DND-41 (cell line): ENCODE results near the gene GDAP2.

Experiments
- ATAC-seq: fragments of 200-7000 bp; cut with Tn5 transposase; 3 replicates; pipeline ENCODE4 v1.9.1; 2021; ENCODE audit warnings: low read depth; ENCODE audit not compliant: insufficient read depth
- DNase-seq: peaks from one replicate; pipeline ENCODE4 v3.0.0-alpha.2; 2020
- H2AFZ ChIP-seq: 2 replicates; pipeline ENCODE4 v1.6.0; 2012; ENCODE audit warnings: low read depth, low read length
- H3K27ac ChIP-seq: 2 replicates; pipeline ENCODE4 v1.5.1; 2012; ENCODE audit warnings: low read length, inconsistent platforms
- H3K27me3 ChIP-seq: fragments of 200-600 bp; sonication (generic); 2 replicates; pipeline ENCODE4 v1.6.0; 2012; ENCODE audit warnings: low read length, mild to moderate bottlenecking, inconsistent platforms; ENCODE audit not compliant: insufficient read depth, poor library complexity
- H3K36me3 ChIP-seq: 2 replicates; pipeline ENCODE4 v1.5.1; 2012; ENCODE audit warnings: low read length, inconsistent platforms; ENCODE audit not compliant: insufficient read depth
- H3K4me1 ChIP-seq: 2 replicates; pipeline ENCODE4 v1.5.1; 2012; ENCODE audit warnings: mild to moderate bottlenecking, low read length; ENCODE audit not compliant: insufficient read depth
- H3K4me2 ChIP-seq: 2 replicates; pipeline ENCODE4 v1.6.0; 2012; ENCODE audit warnings: mild to moderate bottlenecking, moderate library complexity, low read length, inconsistent platforms; ENCODE audit not compliant: insufficient read depth
- H3K4me3 ChIP-seq, 2 experiments: fragments of 200-600 bp in 1 of 2; shearing (Covaris generic) in 1 of 2; 2 replicates each; pipeline ENCODE4 v1.5.1; 2012 to 2016; ENCODE audit warnings: inconsistent platforms in 2 of 2, low read length in 2 of 2, mild to moderate bottlenecking in 2 of 2, low read depth in 1 of 2, moderate library complexity in 1 of 2
- H3K79me2 ChIP-seq: 2 replicates; pipeline ENCODE4 v1.6.0; 2012; ENCODE audit warnings: low read length, inconsistent platforms; ENCODE audit not compliant: insufficient read depth
- H3K9ac ChIP-seq: 2 replicates; pipeline ENCODE4 v1.6.0; 2012; ENCODE audit warnings: low read depth, mild to moderate bottlenecking, inconsistent platforms, low read length, moderate library complexity
- H3K9me3 ChIP-seq: 2 replicates; pipeline ENCODE4 v1.5.1; 2012; ENCODE audit warnings: low read length, moderate library complexity, mild to moderate bottlenecking, inconsistent platforms; ENCODE audit not compliant: insufficient read depth, severe bottlenecking
- H4K20me1 ChIP-seq: 2 replicates; pipeline ENCODE4 v1.6.0; 2012; ENCODE audit warnings: low read length; ENCODE audit not compliant: insufficient read depth
- EZH2 ChIP-seq: IDR thresholded peaks from 3 replicates; pipeline ENCODE4 v1.6.1; 2012; ENCODE audit warnings: borderline replicate concordance, low read depth, mild to moderate bottlenecking, moderate library complexity, low read length, inconsistent platforms; ENCODE audit not compliant: severe bottlenecking
- TF ChIP-seq, protein P1 (sequence below): IDR thresholded peaks from 2 replicates; pipeline ENCODE4 v1.5.1; 2012; ENCODE audit warnings: borderline replicate concordance, low read length, moderate library complexity, mild to moderate bottlenecking; ENCODE audit not compliant: poor library complexity, severe bottlenecking; ENCODE audit errors: extremely low read depth

The GDAP2 gene

DNA sequence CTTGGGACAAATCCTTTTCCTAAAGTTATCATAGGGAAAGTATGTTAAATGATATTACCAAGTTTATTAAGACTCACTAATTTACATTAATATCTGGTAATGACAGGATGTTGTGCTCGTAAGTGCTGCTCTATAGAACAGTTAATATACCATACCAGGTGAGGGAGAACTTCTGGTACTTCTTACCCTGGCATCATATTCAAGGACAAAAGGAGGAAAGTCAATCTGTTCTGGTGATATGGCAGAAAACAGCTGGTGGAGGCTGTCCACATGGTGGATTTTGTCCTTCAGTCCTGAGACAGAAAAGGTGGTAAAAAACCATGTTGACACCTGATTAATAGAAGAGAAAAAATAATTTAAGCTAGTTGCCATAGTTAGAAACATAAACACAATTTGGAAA is 51.6 kb downstream of the GDAP2 start:
- Histone ChIP-seq H3K4me2 (no peak overlapping the region), H3K79me2 (no peaks in the 10 kb centered on the region), H3K4me1 (no peaks in the 10 kb centered on the region), H2AFZ (no peak overlapping the region), H3K4me3 (no peak overlapping the region), H3K9me3 (no peaks in the 10 kb centered on the region), H3K9ac (no peak overlapping the region), H3K27ac (no peak overlapping the region), H3K27me3 (no peaks in the 10 kb centered on the region), H3K36me3 (peaks cover 56% of the 10 kb centered on the region), H4K20me1 (no peaks in the 10 kb centered on the region)
- TF ChIP-seq, protein P1, sequence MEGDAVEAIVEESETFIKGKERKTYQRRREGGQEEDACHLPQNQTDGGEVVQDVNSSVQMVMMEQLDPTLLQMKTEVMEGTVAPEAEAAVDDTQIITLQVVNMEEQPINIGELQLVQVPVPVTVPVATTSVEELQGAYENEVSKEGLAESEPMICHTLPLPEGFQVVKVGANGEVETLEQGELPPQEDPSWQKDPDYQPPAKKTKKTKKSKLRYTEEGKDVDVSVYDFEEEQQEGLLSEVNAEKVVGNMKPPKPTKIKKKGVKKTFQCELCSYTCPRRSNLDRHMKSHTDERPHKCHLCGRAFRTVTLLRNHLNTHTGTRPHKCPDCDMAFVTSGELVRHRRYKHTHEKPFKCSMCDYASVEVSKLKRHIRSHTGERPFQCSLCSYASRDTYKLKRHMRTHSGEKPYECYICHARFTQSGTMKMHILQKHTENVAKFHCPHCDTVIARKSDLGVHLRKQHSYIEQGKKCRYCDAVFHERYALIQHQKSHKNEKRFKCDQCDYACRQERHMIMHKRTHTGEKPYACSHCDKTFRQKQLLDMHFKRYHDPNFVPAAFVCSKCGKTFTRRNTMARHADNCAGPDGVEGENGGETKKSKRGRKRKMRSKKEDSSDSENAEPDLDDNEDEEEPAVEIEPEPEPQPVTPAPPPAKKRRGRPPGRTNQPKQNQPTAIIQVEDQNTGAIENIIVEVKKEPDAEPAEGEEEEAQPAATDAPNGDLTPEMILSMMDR = no peak
- DNase-seq (no peak), ATAC-seq (no peak)

DNA sequence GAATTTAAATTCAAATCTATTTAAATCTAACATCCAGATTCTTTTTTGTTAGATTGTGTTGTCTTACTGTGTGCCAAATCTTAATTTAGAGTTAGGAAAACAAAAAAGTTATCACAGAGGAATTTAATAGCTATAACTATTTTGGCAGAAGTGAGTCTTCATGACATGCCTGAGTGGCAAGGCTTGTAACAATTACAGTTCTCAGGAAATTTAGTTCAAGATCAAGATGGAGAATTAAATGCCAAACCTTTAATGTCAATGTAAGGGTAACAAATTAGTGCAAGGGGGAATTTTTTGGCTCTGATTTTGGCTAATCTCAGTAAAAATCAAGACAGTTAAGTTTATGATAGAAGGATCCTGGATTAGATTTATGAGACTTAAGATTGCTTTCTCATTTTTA is 58.4 kb downstream of the GDAP2 start:
- no peak overlapping the region for H2AFZ ChIP-seq
- no peaks in the 10 kb centered on the region for H4K20me1 ChIP-seq
- H3K27me3 ChIP-seq = no peaks in the 10 kb centered on the region
- no peaks in the 10 kb centered on the region for H3K9me3 ChIP-seq
- TF ChIP-seq, protein P1 = no peak
- no peak for TF ChIP-seq EZH2
- H3K79me2 ChIP-seq = no peaks in the 10 kb centered on the region
- ATAC-seq = no peak
- no peak overlapping the region for H3K4me3 ChIP-seq
- H3K27ac ChIP-seq = no peak overlapping the region
- peaks cover 53% of the 10 kb centered on the region for H3K36me3 ChIP-seq
- no peaks in the 10 kb centered on the region for H3K4me1 ChIP-seq
- DNase-seq = no peak
- H3K9ac ChIP-seq = no peak overlapping the region
- no peak overlapping the region for H3K4me2 ChIP-seq

DNA sequence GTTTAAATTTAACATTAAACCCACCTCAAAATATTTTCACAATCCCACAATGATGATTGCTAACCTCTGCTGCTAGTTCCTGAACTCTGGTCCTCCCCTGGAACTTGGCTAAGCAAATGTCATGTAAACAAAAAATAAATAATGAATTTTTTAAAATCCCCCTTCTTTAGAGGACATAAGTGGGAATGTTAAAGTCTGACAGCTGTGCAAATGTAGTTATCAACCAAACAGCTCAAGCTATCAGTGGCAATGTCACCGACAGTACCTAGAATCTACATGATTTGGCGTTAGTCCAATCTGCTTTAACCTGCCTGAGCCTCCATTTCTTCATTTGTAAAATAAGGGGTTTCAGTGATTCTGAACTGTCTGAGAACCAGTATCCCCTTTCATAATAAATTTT is 67.7 kb downstream of the GDAP2 start:
- H3K27ac ChIP-seq = no peak overlapping the region
- no peaks in the 10 kb centered on the region for H3K4me1 ChIP-seq
- no peaks in the 10 kb centered on the region for H3K79me2 ChIP-seq
- no peaks in the 10 kb centered on the region for H3K9me3 ChIP-seq
- TF ChIP-seq, protein P1 = no peak
- TF ChIP-seq EZH2 = no peak
- DNase-seq (no peak), ATAC-seq (no peak)
- no peak overlapping the region for H2AFZ ChIP-seq
- H3K4me2 ChIP-seq = no peak overlapping the region
- H3K27me3 ChIP-seq = no peaks in the 10 kb centered on the region
- H3K9ac ChIP-seq = no peak overlapping the region
- H3K36me3 ChIP-seq = peaks cover 12% of the 10 kb centered on the region; the same call in 1 of the 2 replicates
- no peak overlapping the region for H3K4me3 ChIP-seq
- H4K20me1 ChIP-seq = no peaks in the 10 kb centered on the region
